SU-DHL-6 (cell line): ENCODE data around the gene EVC.

Experiments used
- EZH2phosphoT487 ChIP-seq: fragments of 200-600 bp; sonication (generic), shearing (Covaris generic); conservative IDR thresholded peaks from 2 replicates; pipeline ENCODE4 v1.6.1; 2018; ENCODE audit warnings: mild to moderate bottlenecking, antibody characterized with exemption, low read length, moderate library complexity, mixed read lengths
- TF ChIP-seq, protein P1 (sequence below): fragments of 200-600 bp; sonication (generic); IDR thresholded peaks from one replicate; pipeline ENCODE4 v1.5.1; 2017; ENCODE audit warnings: antibody characterized with exemption, mild to moderate bottlenecking, low read length, moderate library complexity; ENCODE audit not compliant: insufficient read depth, poor library complexity, severe bottlenecking

- TF ChIP-seq, protein P1, sequence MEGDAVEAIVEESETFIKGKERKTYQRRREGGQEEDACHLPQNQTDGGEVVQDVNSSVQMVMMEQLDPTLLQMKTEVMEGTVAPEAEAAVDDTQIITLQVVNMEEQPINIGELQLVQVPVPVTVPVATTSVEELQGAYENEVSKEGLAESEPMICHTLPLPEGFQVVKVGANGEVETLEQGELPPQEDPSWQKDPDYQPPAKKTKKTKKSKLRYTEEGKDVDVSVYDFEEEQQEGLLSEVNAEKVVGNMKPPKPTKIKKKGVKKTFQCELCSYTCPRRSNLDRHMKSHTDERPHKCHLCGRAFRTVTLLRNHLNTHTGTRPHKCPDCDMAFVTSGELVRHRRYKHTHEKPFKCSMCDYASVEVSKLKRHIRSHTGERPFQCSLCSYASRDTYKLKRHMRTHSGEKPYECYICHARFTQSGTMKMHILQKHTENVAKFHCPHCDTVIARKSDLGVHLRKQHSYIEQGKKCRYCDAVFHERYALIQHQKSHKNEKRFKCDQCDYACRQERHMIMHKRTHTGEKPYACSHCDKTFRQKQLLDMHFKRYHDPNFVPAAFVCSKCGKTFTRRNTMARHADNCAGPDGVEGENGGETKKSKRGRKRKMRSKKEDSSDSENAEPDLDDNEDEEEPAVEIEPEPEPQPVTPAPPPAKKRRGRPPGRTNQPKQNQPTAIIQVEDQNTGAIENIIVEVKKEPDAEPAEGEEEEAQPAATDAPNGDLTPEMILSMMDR: no peak
- TF ChIP-seq EZH2phosphoT487: no peak
Observed at GRCh38 chr4:5796976-5797375, 86.0 kb downstream of the EVC start.
